UCSD-AML1 (cell line): ENCODE results near the gene SPATA7.
A peak's percentile ranks its signal among the peaks of the same experiment; 100 is the strongest.
"Not testable (repeated sequence)": the region's sequence is repeated elsewhere in the genome, so short reads cannot be mapped to it uniquely, and the experiment has no call there.

Experiments used
- DNase-seq: peaks from one replicate; lab custom pipeline; 2025; ENCODE audit not compliant: unreplicated experiment; lab: John Stamatoyannopoulos, UW

SPATA7 gene

DNA sequence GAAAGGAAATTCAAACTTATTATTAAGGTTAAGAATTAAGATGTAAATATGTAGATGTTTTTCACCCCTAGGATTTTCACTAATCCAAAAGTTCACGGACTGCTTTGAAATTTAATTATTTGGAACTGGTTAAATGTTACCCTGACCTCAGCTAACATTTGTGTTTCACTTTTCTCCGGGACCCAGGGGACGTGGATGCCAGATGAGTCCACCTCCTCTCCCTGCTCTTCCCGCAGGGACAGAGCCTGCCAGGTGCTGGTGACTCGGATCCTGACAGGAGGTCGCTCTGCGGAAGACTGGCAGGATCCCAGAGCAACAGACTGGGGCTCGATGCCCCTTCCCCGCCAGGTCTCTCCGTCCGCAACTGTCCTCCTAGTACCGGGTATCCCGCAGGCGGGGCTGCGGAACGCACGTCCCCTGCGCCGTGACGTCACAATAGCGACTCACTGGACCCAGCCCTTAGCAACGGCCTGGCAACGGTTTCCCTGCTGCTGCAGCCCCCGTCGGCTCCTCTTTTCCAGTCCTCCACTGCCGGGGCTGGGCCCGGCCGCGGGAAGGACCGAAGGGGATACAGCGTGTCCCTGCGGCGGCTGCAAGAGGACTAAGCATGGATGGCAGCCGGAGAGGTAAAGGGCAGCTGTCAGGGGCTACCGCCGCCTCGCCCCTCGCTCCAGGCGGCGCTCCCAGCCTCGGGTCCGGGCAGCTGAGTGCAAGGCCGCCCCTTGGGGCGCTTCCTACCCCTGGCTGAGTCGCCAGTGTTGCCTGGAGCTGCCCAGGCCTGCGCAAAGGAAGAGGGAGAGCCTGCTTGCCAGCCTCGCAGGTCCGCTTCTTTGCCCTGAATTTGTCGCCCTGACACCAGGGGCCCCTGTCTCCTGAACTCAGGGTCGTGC, at the start of gene SPATA7:
SPATA7 (plus strand) TSS at position 446 of the 890 bp plus-strand sequence; CDS start at position 608, 162 bp downstream.
- peak; percentile 86 for DNase-seq

- no peak for DNase-seq
Measured at GRCh38 chr14:88340357-88340756, 45.1 kb upstream of the SPATA7 start.

- DNase-seq: no peak
Measured at GRCh38 chr14:88342980-88343379, 42.5 kb upstream of the SPATA7 start.

DNA sequence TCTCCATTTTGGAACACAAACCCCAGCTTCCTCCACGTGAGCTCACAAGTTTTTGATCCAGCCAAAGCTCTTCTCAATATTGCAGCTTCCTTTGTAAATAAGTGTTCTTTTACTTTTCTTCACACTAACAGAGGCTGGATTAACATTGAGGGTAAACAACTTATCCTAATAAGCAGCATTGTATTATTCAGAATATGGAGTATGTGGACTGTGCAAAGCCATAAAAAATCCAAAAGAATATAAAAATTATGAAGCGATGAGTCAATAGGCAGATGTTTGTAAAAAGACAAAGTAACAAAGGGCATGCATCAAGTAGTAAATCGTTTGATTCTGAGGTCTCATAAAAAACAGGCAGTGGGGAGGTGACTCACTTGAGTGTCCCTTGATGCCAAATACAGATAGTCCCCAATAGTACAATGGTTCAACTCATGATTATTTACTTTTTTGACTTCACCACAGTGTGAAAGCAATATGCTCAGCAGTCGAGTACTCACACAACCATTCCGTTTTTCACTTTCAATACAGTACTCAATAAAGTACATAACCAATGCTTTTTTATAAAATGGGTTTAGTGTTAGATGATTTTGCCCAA, 39.3 kb upstream of the SPATA7 start:
- no peak for DNase-seq

DNA sequence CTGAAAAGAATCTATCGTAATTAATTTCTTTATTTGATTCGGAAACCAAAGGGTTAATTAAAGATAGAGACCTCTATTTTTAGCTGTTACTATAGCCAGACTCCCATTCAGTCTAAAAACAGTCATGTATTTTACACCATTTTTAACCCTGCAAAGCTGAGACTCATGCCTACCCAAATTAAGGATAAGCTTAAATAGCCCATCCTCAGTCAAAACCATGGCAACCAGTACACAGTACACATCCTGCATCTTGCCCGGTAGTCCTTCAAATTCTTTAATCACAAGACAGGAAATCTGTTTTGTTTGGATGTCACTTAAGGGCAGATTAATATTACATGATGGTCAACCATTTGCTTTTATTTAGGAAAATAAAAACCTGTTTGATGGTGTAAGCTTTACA, 36.9 kb upstream of the SPATA7 start:
- no peak for DNase-seq

DNA sequence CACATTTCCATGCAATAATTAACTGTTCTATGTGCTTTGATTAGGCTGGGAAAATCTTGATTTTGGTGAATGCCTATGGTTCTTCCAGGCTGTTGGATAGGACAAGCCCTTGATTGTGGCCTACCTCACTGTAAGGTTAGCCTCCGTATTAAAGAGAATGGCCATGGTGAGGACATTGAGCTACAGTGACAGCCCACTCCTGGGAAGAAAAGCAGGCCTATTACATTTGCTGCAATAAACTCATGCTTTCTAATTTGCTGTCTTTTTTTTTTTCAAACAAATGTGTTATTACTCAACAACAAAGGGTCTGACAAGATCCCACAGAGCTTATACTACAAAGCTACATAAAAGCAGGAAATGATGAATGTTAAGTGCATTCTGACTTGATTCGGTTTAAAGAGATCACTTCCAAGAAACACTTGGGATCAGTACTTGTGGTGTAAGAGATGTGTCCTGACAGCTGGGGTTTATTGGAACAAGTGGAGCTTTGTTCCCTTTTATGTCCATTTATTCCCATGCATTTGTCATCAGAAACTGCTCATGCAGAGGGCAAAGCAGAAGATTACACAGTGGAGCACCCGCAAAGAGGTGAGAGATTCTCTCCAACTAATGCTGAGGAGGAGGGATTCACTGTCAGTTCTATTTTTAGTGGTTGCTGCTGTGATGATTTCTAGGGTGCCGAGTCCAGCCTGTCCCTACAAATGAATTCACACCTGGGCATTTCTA, 33.3 kb upstream of the SPATA7 start:
- DNase-seq: no peak

- DNase-seq: no peak
Measured at GRCh38 chr14:88352698-88353097, 32.8 kb upstream of the SPATA7 start.

DNA sequence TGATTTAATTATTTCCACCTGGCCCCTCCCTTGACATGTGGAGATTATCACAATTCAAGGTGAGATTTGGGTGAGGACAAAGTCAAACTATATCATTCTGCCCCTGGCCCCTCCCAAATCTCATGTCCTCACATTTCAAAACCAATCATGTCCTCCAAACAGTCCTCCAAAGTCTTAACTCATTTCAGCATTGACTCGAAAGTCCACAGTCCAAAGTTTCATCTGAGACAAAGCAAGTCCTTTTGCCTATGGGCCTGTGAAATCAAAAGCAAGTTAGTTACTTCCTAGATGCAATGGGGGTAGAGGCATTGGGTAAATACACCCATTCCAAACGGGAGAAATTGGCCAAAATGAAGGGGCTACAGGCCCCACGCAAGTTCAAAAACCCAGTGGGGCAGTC, 31.1 kb upstream of the SPATA7 start:
- DNase-seq: no peak

DNA sequence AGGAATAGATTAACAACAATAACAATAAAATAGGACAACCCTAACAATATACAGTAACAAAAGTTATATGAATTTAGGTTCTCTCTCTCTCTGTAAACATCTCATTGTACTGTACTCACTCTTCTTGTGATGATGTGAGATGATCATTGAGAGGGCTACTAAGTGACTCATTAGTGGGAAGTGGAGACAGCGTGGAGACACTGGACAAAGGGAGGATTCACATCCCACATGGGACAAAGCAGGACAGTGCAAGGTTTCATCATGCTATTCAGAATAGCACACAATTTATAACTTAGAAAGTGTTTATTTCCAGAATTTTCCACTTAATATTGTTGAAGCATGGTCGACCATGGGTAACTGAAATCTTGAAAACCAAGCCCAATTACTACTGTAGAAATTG, 26.0 kb upstream of the SPATA7 start:
- DNase-seq: no peak

DNA sequence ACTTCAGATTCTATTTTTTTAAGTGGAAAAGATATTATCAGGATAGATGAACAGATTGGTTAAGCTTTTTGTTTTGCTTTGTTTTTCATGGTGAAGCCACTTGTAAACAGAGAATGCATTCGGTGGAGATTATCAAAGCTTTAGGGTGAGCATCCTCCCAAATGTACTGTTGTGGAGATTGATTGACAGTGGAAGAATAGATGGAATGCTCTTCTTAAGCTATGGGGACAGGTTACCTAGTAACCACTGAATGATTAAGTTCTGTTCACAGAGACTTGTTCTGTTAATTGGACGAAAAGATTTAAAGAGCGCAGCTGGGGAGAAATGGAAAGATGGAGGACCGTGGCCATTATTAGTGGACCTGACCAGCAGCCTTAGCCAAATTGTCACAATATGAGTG, 21.8 kb upstream of the SPATA7 start:
- DNase-seq: no peak

- no peak for DNase-seq
Measured at GRCh38 chr14:88364710-88365413, 20.6 kb upstream of the SPATA7 start.

- no peak for DNase-seq
Measured at GRCh38 chr14:88369496-88369895, 16.0 kb upstream of the SPATA7 start.

DNA sequence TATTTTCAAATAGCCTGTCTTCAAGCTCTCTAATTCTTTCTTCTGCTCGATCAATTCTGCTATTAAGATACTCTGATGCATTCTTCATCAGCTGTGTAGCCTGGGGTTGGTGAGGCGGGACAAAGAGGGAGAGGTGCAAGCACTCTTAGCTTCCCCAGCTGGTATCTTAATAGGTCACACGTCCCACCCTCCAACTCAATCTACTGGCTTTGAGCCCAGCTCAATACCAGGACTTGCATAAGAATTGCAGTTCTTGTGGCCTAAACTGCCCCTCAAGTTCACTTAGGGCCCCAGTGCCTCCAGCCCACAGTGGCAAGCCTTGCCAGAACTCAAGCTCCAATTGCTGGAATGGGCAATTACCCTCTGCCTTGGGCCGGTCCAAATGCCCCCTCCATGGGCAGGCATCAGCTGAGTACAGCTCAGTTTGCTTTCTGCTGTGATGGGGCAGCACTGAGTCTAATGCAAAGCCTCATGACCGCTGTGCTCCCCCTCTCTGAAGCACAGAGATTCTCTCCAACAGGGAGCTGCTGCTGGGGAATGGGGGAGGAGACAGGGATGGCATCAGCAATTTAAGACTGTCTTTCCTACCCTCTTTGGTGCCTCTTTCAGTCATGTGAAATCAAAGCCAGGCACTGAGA, 5.6 kb upstream of the SPATA7 start:
- DNase-seq: no peak

- no peak for DNase-seq
Measured at GRCh38 chr14:88380405-88380804, 5.1 kb upstream of the SPATA7 start.

GRCh38 chr14:88381634-88382033, 3.8 kb upstream of the SPATA7 start:
- not testable (repeated sequence) for DNase-seq

GRCh38 chr14:88384718-88385117, 739 bp upstream of the SPATA7 start:
- no peak for DNase-seq

DNA sequence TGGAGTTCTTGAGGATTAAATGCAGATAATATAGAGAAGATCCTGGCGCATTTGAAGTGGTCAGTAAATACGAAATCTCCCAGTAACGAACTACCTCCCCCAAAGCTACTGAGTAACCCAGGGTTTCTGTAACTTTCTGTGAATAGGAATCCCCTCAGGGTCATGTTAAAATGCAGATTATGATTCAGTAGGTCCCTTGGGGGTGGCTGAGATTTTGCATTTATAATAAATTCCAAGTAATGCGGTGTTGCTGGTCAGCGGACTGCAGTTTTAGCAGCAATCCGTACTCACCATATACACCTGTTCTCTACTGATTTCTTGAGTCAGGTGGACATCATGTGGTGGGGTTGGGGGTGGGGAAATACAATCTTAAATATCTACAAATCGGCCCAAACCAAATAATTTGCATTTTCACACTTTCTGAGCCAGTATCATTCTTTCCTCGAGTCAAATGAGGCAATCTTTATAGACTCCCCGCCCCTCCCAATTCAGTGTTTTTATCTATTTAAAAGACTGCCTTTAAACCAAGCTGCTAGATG, 868 bp downstream of the SPATA7 start:
- DNase-seq: no peak

- no peak for DNase-seq
Measured at GRCh38 chr14:88388741-88389282, 3.4 kb downstream of the SPATA7 start.

- no peak for DNase-seq
Measured at GRCh38 chr14:88392609-88393008, 7.2 kb downstream of the SPATA7 start.

DNA sequence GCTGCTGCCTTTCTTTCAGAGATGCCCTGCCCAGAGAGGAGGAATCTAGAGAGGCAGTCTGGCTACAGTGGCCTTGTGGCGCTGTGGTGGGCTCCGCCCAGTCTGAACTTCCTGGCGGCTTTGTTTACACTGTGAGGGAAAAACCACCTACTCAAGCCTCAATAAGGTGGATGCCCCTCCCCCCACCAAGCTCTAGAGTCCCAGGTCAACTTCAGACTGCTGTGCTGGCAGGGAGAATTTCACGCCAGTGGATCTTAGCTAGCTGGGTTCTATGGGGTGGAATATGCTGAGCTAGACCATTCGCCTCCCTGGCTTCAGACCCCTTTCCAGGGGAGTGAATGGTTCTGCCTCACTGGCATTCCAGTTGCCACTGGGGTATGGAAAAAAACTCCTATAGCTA, 25.6 kb downstream of the SPATA7 start:
- DNase-seq: no peak
